GM12878 (cell line): ENCODE results near the gene SELENOT. TPM values are rescaled to one million over a fixed set of nuclear protein-coding genes. Genes with fewer than 3 reads are reported as not detected.

Experiments
- ATAC-seq: fragments of 200-7000 bp; cut with Tn5 transposase; 3 replicates; pipeline ENCODE4 v1.9.1; 2020; ENCODE audit warnings: mild to moderate bottlenecking, moderate library complexity
- BruUV-seq: library from RNA; stranded (reverse); fragments of 400-500 nt; replicated peaks from 2 replicates; lab custom pipeline; 2021; lab: Mats Ljungman, UMichigan
- CTCF ChIA-PET: fragments of 300-600 bp; sonication (Branson Sonifier 250); formaldehyde crosslinking; extraction: SDS; loops from one replicate; lab custom pipeline; 2021; ENCODE audit warnings: inconsistent platforms; lab: Yijun Ruan, JAX
- POLR2A ChIA-PET: fragments of 350-600 bp; formaldehyde crosslinking; extraction: SDS; loops from one replicate; lab custom pipeline; 2021; ENCODE audit warnings: inconsistent platforms; lab: Charles Lee
- RAD21 ChIA-PET: fragments of 300-600 bp; sonication (Branson Sonifier 250); formaldehyde crosslinking; loops from one replicate; lab custom pipeline; 2023; ENCODE audit warnings: antibody characterized with exemption; ENCODE audit not compliant: unreplicated experiment; lab: Charles Lee
- SMC1A ChIA-PET: fragments of 300-600 bp; sonication (Branson Sonifier 250); formaldehyde crosslinking; loops from one replicate; lab custom pipeline; 2023; ENCODE audit not compliant: unreplicated experiment, uncharacterized antibody; lab: Charles Lee
- DNase-seq: peaks from one replicate; pipeline ENCODE4 v3.0.0-alpha.2; 2011; ENCODE audit warnings: low read depth, low spot score
- FAIRE-seq: peaks from 3 replicates; lab custom pipeline; 2011; peaks lifted over from hg19 to GRCh38; lab: Jason Lieb, UNC
- H2AFZ ChIP-seq: 2 replicates; pipeline ENCODE4 v1.6.0; 2011; ENCODE audit warnings: low read depth, low read length, control low read depth; ENCODE audit not compliant: control insufficient read depth
- H3K27ac ChIP-seq: 2 replicates; pipeline ENCODE4 v1.5.1; 2011; ENCODE audit warnings: control low read depth; ENCODE audit not compliant: control insufficient read depth, insufficient read depth
- H3K27me3 ChIP-seq, 2 experiments: replicated peaks in 1 of 2; 2 replicates each; pipeline versions ENCODE4 v1.6.0 to v1.6.1; 2011; ENCODE audit warnings: low read length in 1 of 2; ENCODE audit not compliant: control insufficient read depth in 2 of 2, insufficient read depth in 2 of 2
- H3K36me3 ChIP-seq, 2 experiments: 2 replicates each; pipeline ENCODE4 v1.5.1; 2011; ENCODE audit warnings: low read length in 1 of 2; ENCODE audit not compliant: control insufficient read depth in 2 of 2, insufficient read depth in 2 of 2
- H3K4me1 ChIP-seq: 2 replicates; pipeline ENCODE4 v1.6.1; 2011; ENCODE audit warnings: mild to moderate bottlenecking, low read length, moderate library complexity, mixed read lengths; ENCODE audit not compliant: control insufficient read depth, insufficient read depth
- H3K4me2 ChIP-seq: 2 replicates; pipeline ENCODE4 v1.6.0; 2011; ENCODE audit warnings: control low read depth; ENCODE audit not compliant: control insufficient read depth, insufficient read depth
- H3K4me3 ChIP-seq: fragments of 200-600 bp; sonication (generic); 2 replicates; pipeline ENCODE4 v1.5.1; 2016
- H3K79me2 ChIP-seq: 2 replicates; pipeline ENCODE4 v1.6.0; 2011; ENCODE audit warnings: low read length; ENCODE audit not compliant: control insufficient read depth, insufficient read depth
- H3K9ac ChIP-seq: 2 replicates; pipeline ENCODE4 v1.8.0; 2011; ENCODE audit warnings: low read length, control low read depth, mixed read lengths; ENCODE audit not compliant: control insufficient read depth, insufficient read depth
- H3K9me3 ChIP-seq: replicated peaks from 3 replicates; pipeline ENCODE4 v1.5.1; 2011; ENCODE audit warnings: mild to moderate bottlenecking, low read length; ENCODE audit not compliant: control insufficient read depth, insufficient read depth
- H4K20me1 ChIP-seq: 2 replicates; pipeline ENCODE4 v1.6.0; 2011; ENCODE audit not compliant: control insufficient read depth, insufficient read depth
- BCL11A ChIP-seq: IDR thresholded peaks from 2 replicates; pipeline ENCODE4 v1.6.1; 2011; ENCODE audit warnings: low read depth, low read length
- BCL3 ChIP-seq: IDR thresholded peaks from 2 replicates; pipeline ENCODE4 v1.6.1; 2011; ENCODE audit warnings: borderline replicate concordance, low read depth, mild to moderate bottlenecking, moderate library complexity, low read length; ENCODE audit not compliant: insufficient read depth, poor library complexity, severe bottlenecking
- CHD1 ChIP-seq: IDR thresholded peaks from 2 replicates; pipeline ENCODE4 v1.6.1; 2012; ENCODE audit warnings: low read depth, low read length, improper control_type of control experiment
- CREM ChIP-seq: IDR thresholded peaks from 2 replicates; pipeline ENCODE4 v1.6.1; 2014; ENCODE audit warnings: antibody characterized with exemption, low read depth
- EP300 ChIP-seq, 2 experiments: fragments of 150-350 bp in 1 of 2; IDR thresholded peaks; 2 replicates each; pipeline ENCODE4 v1.6.1; 2011 to 2012; ENCODE audit warnings: low read depth in 2 of 2, low read length in 2 of 2, borderline replicate concordance in 1 of 2, improper control_type of control experiment in 1 of 2, inconsistent platforms in 1 of 2; ENCODE audit not compliant: control insufficient read depth in 1 of 2
- FOXM1 ChIP-seq: IDR thresholded peaks from 2 replicates; pipeline ENCODE4 v1.6.1; 2012; ENCODE audit warnings: low read depth, mild to moderate bottlenecking, inconsistent platforms, low read length, moderate library complexity
- MYC ChIP-seq: IDR thresholded peaks from 2 replicates; pipeline ENCODE4 v1.6.1; 2011; ENCODE audit warnings: mild to moderate bottlenecking, low read length, moderate library complexity, inconsistent platforms; ENCODE audit not compliant: insufficient read depth, insufficient replicate concordance, insufficient read length, severe bottlenecking
- NR2F1 ChIP-seq: fragments of 450-650 bp; conservative IDR thresholded peaks from 2 replicates; pipeline ENCODE4 v1.6.1; 2017; ENCODE audit warnings: mild to moderate bottlenecking
- NRF1 ChIP-seq: conservative IDR thresholded peaks from 2 replicates; pipeline ENCODE4 v1.6.1; 2011; ENCODE audit warnings: mild to moderate bottlenecking, low read depth, low read length, improper control_type of control experiment
- PRDM15 ChIP-seq: fragments of 450-650 bp; formaldehyde crosslinking; IDR thresholded peaks from 2 replicates; pipeline ENCODE4 v1.4.0; 2020; ENCODE audit warnings: mild to moderate bottlenecking, moderate library complexity
- REST ChIP-seq: IDR thresholded peaks from 2 replicates; pipeline ENCODE4 v1.6.1; 2012; ENCODE audit warnings: mild to moderate bottlenecking, low read depth, low read length
- SIN3A ChIP-seq: IDR thresholded peaks from 2 replicates; pipeline ENCODE4 v1.6.1; 2012; ENCODE audit warnings: low read depth, low read length, improper control_type of control experiment
- STAT3 ChIP-seq: IDR thresholded peaks from 2 replicates; pipeline ENCODE4 v1.6.1; 2011; ENCODE audit warnings: low read depth, low read length, improper control_type of control experiment
- ZNF207 ChIP-seq: fragments of 450-650 bp; IDR thresholded peaks from 2 replicates; pipeline ENCODE4 v1.6.1; 2014; ENCODE audit warnings: antibody characterized with exemption, mild to moderate bottlenecking, borderline replicate concordance
- ZNF384 ChIP-seq: IDR thresholded peaks from 2 replicates; pipeline ENCODE4 v1.6.1; 2012; ENCODE audit warnings: low read depth, mild to moderate bottlenecking, low read length, improper control_type of control experiment, borderline replicate concordance
- WGBS: methylation state at CpG from one replicate; pipeline ENCODE4 v1.1.6; 2016; ENCODE audit warnings: low lambda C conversion rate; ENCODE audit not compliant: insufficient replicate concordance, insufficient coverage; ENCODE audit errors: missing lambda C conversion rate; 5-methylcytosine and 5-hydroxymethylcytosine counted together
- in situ Hi-C: fragments of 300-500 bp; cut with MboI; formaldehyde crosslinking; loops from 9 replicates; pipeline ENCODE4 v1.14.3; 2018; ENCODE audit warnings: mixed read lengths
- intact Hi-C: fragments of 100-400 bp; cut with micrococcal nuclease; formaldehyde crosslinking; loops from one replicate; pipeline ENCODE4 v1.14.2; 2022; ENCODE audit not compliant: unreplicated experiment
- polyA plus RNA-seq, 11 experiments: library from polyadenylated mRNA; depleted of rRNA in 4 of 11; unstranded in 6 of 11; stranded (reverse) in 5 of 11; fragments of >200 nt; fragmentation: Nextera tagmentation in 4 of 11; fragmentation: Illumina TruSeq in 1 of 11; extraction: Ambion mirVana in 4 of 11; extraction: Trizol in 1 of 11; gene quantifications; 1 replicate in 1 of 11; 2 replicates in 10 of 11; pipeline versions ENCODE4 v1.2.1 to v1.2.3, GENCODE V29; 2011 to 2016; ENCODE audit warnings: inconsistent platforms in 2 of 11, missing spikeins in 2 of 11, low read depth in 1 of 11
- total RNA-seq, 4 experiments: library from RNA; depleted of rRNA in 3 of 4; stranded (reverse); fragments of >200 nt in 3 of 4; fragmentation: Illumina TruSeq in 1 of 4; extraction: Trizol in 1 of 4; gene quantifications; 2 replicates each; pipeline versions ENCODE4 v1.2.1 to v1.2.3, GENCODE V29; 2013 to 2021

SELENOT gene
- total and polyA plus RNA-seq, 10 of the 15 experiments (the other 5 are each of a cell fraction or from before 2014, with no cell fraction given), result 89.4 to 768 (median 261) TPM

- H3K36me3 ChIP-seq, result peaks cover 4 to 27% of the 10 kb centered on the region in 2 experiments
- no peaks in the 10 kb centered on the region for H3K9me3 ChIP-seq
- no peaks in the 10 kb centered on the region for H4K20me1 ChIP-seq
- POLR2A ChIA-PET, result interaction anchor here (0.6 to 3.3 kb wide), 10 partner anchors 11 to 179 kb away, joined by 3 to 22 read pairs (median 4); partner anchors contain the start of genes EIF2A and SERP1
- intact Hi-C loops (no loop called here), in situ Hi-C loops (no loop called here)
- no TSS peak for BruUV-seq
- H3K4me2 ChIP-seq, result peak overlapping the region; percentile 69
- WGBS, result 0% methylated on average over 1 of the region's 1 CpG
- SMC1A ChIA-PET, result interaction anchor here (0.8 to 4.0 kb wide), 11 partner anchors 9 to 181 kb away, joined by 3 to 26 read pairs (median 5); partner anchors contain the start of gene ERICH6
- CTCF ChIA-PET, result interaction anchor here (1.0 to 3.2 kb wide), 5 partner anchors 15 to 282 kb away, joined by 3 to 18 read pairs (median 3); no protein-coding TSS in a partner anchor
- FAIRE-seq (peak; percentile 80), ATAC-seq (peak; percentile 84), DNase-seq (no peak)
- H3K9ac ChIP-seq, result no peak overlapping the region; the same call in 1 of the 2 replicates
- no peak overlapping the region for H2AFZ ChIP-seq
- H3K4me3 ChIP-seq, result no peak overlapping the region
- RAD21 ChIA-PET, result interaction anchor here (0.7 to 2.7 kb wide), 9 partner anchors 11 to 181 kb away, joined by 3 to 25 read pairs (median 5); partner anchors contain the start of genes ERICH6, SELENOT and SIAH2
- H3K27me3 ChIP-seq, result no peaks in the 10 kb centered on the region
- H3K4me1 ChIP-seq, result peaks cover 12% of the 10 kb centered on the region
- peak overlapping the region; percentile 88 for H3K27ac ChIP-seq
- peaks cover 37% of the 10 kb centered on the region for H3K79me2 ChIP-seq
- TF ChIP-seq SIN3A, result no peak
- TF ChIP-seq CREM, result no peak
- no peak for TF ChIP-seq NR2F1
- no peak for TF ChIP-seq PRDM15 (CRISPR knock-in tag)
- TF ChIP-seq BCL11A, result no peak
- TF ChIP-seq CHD1, result no peak
- no peak for TF ChIP-seq REST
- TF ChIP-seq EP300 (IDR thresholded peaks at IDR 0.05; ENCODE audit: borderline replicate concordance in 1 of 2, control insufficient read depth in 1 of 2, low read depth in 2 of 2, low read length in 2 of 2), result 0 out of 4 replicates have a peak, but pooled peaks of 1 of the 2 experiments have one; percentile 44
- TF ChIP-seq FOXM1, result no peak
- no peak for TF ChIP-seq ZNF207
- no peak for TF ChIP-seq NRF1
- no peak for TF ChIP-seq BCL3
- no peak for TF ChIP-seq STAT3
- TF ChIP-seq MYC, result no peak
- TF ChIP-seq ZNF384, result peak; percentile 73
Measured at GRCh38 chr3:150583028-150583427, 20.1 kb upstream of the SELENOT start.
